Stimulated activated CD4-positive, alpha-beta T cell treated with anti-CD3 and anti-CD28 coated beads, Interleukin-15, amount 100 ng/mL, for 48 hours (primary cell): ENCODE data around the gene GIMAP6.
"Not testable (repeated sequence)": the region's sequence is repeated elsewhere in the genome, so short reads cannot be mapped to it uniquely, and the experiment has no call there.

ENCODE experiments used
- DNase-seq, 2 donors: peaks; one replicate each; pipeline ENCODE4 v3.0.0-alpha.2; 2020; ENCODE audit warnings: low read depth in 2 of 2

GIMAP6 gene

DNA sequence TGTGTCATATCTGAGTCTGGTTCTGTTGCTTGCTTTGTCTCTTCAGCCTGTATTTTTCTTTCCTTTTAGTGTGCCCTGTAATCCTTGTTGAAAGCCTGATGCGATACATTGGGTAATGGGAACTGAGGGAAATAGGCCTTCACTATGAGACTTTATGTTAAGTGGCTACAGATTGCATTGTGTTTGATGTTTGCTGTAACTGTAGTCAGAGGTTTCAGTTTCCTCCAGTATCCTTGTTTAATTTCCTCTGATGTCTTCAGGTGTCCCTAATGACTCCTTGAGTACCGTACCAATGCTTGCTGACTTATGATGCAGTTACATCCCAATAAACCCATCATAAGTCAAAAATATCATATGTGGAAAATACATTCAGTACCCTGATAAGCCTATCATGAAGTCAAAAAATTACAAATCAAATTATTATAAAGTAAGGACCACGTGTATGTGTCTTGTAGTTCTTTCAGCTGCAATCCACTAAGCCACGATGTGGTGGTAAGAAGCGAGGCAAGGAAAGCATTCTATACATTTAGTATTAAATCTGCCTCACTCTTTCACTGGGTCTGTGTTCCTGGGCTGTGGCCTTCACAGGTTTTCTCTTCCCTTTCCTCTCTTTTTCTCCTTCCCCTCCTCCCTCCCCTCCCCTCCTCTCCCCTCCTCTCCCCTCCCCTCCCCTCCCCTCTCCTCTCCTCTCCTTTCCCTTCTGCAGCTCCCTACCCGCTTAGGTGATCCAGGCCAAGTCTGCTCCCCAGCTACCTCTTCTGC lies 13.3 kb upstream of the GIMAP6 start:
- no peak for DNase-seq

- DNase-seq = no peak
Observed at GRCh38 chr7:150642926-150643325, 10.7 kb upstream of the GIMAP6 start.

DNA sequence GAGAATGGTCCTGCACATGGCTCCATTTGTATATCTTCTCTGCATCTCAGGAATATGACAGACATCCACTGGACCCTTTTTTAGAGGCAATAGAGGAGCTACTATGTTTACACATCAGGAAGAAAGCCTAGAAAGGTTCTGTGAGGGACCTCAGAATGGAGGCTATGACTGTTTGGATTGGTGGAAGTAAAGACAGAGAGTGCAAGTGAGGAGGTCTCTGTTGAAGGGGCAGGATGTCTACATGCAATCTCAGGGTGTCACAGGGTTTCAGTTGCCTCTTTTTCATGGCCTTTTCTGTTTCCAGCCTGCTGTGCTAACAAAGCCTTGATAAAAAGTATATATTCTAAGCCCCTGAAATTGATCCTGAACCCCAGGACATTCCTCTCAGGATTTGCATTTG lies 9.7 kb upstream of the GIMAP6 start:
- no peak for DNase-seq

- DNase-seq = no peak
Observed at GRCh38 chr7:150633926-150634325, 1.7 kb upstream of the GIMAP6 start.

DNA sequence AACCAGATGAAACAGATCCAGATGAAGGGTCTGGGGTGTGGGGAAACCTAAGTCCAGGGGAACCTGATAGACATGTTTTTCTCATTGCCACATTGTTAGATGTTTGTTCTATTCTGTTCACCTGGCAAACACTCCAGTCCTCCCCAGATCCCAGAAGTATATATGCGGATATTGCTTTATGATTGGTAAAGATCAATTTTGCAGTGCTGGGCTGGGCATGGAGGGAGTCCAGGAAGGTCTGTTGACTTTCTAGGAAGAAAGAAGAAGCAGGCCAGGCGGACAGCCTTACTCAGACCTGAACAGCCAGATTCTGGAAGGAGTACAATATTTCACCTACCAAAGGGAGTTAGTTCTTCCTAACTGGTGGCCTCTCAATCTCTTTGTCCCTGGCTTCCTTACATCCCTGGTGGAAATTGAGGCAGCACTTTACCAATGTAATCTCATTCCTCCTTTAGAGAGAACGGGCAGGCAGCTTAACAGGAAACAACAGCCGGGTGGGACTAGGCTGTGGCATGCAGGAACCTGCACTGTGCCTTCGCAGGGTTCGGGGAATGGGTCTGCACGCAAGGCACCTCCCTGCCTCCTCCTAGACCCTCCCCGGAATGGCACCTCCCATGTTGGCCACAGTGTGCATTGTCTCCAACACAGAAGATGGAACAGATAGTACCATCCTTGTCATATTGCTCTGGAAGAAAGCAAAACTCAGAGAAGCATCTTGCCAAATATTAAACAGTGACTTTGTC lies 930 bp downstream of the GIMAP6 start:
- no peak for DNase-seq

GRCh38 chr7:150629347-150629746 lies 2.8 kb downstream of the GIMAP6 start:
- DNase-seq = no peak

GRCh38 chr7:150627959-150628358 lies 4.2 kb downstream of the GIMAP6 start:
- no peak for DNase-seq

DNA sequence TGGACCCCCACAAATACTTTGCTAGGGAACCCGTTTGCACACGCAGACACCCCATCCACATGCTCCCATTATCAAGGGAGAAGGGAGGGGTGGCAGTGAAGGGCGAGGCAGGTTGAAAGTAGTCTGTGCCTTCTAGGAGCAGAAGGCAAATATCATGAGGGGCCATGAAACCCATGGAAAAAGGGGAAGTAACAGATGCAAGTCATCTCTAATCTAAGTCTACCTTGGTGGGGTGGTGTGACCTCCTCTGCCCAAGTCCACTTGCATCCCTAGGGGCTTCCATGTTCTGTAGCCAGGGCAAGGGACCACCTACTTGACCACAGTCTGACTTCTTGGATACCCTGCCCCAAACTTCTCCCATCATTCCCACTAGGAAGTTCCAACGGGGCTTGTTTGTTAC lies 5.5 kb downstream of the GIMAP6 start:
- no peak for DNase-seq

DNA sequence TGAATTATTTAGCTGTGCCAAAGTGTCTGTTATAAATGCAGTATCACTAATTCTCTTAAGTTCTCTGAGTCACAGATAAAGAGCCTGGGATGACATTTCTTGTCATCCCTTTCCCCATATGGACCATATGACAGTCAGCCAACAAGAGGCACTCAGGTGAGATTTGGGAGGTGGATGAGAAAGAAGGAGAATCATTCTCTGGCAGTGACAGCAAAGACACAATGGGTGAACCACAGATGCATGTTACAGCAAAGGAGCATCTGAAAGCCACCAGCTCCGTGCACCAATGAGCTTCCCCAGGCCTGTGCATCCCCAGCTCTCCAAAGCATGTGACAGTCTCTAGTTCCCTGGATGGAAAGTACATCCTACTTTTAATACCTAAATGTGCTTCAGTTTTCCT lies 10.8 kb downstream of the GIMAP6 start:
- DNase-seq = no peak

DNA sequence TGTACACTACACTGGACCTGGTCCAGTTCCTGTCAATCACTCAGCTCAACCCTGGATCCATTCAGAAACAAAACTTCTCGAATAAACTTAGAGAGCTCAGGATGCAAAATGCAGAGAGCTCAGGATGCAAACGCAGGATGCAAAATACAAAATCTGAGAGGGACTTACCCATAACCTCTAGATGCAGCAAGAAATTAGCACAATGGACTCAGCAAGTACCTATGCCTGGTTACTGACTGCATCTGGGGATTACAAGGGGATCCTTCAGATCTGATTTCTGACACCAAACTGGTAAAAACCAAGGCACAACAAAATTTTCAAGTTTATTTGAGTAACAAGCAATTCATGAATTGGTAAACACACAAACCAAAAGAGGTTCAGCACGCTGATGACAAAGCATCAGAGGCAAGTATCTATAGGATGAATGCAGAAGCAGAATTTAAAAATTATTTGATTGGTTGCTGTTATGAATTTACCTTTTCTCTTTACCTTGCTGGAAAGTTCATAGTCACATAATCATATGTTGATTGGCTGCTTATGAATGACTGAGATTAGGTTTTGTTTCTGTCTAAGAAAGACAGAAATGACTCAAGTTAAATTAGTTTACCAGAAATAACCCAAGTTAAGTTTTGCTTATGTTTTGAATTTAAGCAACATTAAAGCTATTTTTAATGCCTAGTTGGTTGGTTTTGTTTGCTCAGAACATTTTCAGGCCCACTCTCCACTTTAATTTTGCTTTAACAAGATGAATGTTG lies 11.4 kb downstream of the GIMAP6 start:
- no peak for DNase-seq

GRCh38 chr7:150620061-150620460 lies 12.1 kb downstream of the GIMAP6 start:
- no peak for DNase-seq

GRCh38 chr7:150615221-150615755 lies 16.9 kb downstream of the GIMAP6 start:
- DNase-seq = not testable (repeated sequence)

DNA sequence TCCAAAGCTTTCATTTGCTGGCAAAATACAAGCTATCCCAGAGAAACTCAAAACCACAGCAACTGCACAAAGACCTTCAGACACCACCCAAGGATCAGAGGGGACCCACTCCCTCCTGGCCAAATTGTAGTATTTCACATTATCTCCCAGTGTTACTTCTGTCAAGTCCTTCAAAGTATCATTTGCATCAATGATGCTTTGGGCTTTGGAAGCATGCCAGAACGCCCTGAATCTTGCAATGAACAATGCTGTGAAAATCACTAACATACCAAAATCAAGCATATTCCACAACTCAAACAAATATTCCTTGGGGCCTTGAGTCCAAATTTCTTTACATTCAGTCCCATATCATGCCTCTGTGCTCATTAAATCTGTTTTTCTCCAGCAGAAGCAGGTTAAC lies 17.8 kb downstream of the GIMAP6 start:
- not testable (repeated sequence) for DNase-seq

DNA sequence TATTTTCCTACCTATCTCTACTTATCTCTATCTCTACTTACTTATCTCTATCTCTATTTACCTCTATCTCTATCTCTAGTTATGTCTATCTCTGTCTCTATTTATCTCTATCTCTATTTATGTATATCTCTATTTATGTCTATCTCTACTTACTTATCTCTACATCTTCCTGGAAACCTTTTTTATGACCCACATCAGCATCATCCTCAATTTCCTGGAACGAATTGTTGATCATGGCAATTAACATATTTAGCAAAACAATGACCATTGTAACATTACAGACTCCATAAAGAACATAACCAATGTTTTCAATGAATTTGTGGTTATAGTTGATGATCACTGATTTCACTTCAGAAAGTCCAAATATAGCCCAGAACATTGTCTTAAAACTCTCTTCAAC lies 18.3 kb downstream of the GIMAP6 start:
- DNase-seq = no peak

DNA sequence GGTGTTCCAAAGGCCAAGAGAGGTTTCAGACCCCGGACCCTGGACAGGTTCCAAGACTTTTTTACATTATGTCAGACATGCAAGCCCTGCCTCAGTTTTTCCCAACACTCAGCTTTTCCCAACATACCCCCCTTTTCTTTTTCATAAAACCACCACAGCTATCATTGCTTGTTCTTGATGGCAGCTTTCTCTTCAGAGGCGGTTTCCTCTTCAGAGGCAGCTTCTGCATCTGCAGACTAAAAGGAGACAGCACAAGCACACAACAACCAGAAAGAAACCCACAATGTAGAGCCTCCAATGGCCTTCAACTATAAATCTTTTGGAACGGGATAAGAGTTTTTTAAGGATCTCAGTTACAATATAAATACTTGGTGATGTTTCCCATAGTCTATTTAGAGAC lies 19.3 kb downstream of the GIMAP6 start:
- no peak for DNase-seq

GRCh38 chr7:150610233-150610632 lies 22.0 kb downstream of the GIMAP6 start:
- DNase-seq = no peak

DNA sequence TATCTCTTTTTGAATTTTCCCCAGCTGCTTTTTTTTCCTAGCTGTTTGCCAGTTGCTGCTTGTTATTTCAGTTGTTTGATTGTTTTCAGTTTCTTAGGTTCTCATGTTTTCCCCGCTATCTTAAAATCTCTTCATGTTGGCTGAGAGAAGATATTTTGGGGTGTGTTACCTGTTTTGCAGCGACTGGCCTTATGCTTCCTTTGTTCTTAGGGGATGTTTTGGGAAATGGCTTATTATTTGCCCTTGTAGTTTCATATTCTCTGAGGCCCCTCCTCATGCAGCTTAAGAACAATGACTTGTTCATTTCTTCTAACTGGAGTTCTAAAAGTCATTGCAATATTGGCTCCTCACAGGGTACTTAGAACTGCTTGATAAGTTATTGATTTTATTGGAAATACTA lies 28.6 kb downstream of the GIMAP6 start:
- DNase-seq = not testable (repeated sequence)

DNA sequence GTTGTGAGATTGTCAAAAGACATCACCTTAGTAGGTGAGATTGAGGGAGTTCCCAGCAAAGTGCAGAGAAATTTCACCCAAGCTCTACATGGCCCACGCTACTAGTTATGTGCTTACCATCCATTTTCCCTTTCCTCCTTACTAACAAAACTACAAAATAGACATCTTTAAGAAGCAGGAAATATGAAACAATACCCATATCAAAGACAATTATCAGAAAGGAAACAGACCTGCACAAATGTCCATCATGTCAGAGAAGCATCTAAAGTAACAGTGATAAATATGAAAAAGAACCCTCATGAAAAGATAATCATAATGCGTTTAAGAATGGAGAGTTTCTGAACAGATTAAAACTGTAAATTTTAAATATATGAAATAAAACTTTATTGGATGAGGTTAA lies 36.8 kb downstream of the GIMAP6 start:
- DNase-seq = no peak

DNA sequence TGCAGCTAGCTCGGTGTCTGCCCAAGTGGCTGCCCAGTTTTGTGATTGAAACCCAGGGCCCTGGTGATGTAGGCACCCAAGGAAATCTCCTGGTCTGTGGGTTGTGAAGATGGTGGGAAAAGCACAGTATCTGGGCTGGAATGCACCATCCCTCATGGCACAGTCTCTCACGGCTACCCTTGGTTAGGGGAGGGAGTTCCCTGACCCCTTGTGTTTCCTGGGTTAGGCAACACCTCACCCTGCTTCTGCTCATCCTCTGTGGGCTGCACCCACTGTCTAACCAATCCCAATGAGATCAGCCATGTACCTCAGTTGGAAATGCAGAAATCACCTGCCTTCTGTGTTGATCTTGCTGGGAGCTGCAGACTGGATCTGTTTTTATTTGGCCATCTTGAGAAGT lies 37.4 kb downstream of the GIMAP6 start:
- no peak for DNase-seq

GRCh38 chr7:150587551-150587950 lies 44.6 kb downstream of the GIMAP6 start:
- DNase-seq = no peak

DNA sequence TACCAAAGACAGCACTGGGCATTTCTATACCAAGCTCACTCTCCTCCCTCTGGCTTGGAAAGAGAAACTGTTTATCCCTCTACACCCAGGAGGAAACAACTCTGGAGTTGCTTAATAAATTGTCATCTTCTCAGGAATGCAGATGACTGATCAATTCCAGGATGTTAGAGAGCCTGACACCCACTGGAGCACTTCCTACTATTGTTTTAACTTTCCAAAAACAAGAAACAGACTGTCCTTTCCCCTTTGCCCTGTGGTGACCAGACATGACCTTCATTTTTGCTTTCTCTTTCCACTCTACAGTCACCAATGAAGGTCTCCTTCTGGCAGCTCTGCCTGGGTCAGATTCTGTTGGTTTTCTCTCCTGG lies 45.4 kb downstream of the GIMAP6 start:
- no peak for DNase-seq

DNA sequence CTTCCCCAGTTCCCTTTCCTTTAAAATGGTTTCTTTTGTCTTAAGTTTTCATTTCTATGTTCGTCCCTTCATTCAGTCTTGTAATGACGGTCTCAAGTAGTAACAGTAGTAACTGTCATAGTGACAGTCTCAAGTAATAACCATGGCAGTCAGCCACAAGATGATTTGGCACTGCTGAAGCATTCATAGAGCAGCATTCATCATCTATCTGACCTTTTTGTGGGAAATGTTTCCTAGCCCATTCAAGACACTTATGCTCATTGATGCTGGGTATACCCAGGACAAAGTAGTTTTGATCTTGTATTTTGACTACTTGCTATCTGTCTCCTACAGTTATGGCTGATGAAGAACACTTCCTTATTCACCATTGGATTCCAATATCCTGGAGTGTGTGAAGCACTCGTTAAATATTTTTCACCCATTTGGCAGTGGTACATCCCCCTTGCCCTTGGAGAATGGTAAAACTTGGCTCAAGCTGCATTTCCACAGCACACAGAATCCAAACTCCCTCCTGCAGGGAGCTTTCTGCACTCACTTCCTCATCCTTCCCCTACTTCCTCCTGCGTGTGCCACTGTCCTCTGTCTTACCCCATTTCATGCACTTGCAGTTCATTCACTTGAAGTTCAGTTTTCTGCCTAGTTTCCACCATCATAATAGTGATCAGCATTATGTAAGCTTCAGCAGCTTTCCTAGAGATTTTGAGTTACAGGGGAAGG lies 46.0 kb downstream of the GIMAP6 start:
- no peak for DNase-seq
